IPS DF 19.7 (cell line): ENCODE results near the gene GJA4.

Experiments used
- DNase-seq: peaks from one replicate; pipeline ENCODE4 v3.0.0-alpha.2; 2013; ENCODE audit warnings: low read depth, low spot score

Gene GJA4

GRCh38 chr1:34833711-34834110 lies 40.9 kb downstream of the GJA4 start:
- DNase-seq, result no peak

GRCh38 chr1:34839526-34840305 lies 46.9 kb downstream of the GJA4 start:
- DNase-seq, result no peak

- no peak for DNase-seq
Observed at GRCh38 chr1:34840426-34840825, 47.6 kb downstream of the GJA4 start.

GRCh38 chr1:34842073-34842472 lies 49.3 kb downstream of the GJA4 start:
- no peak for DNase-seq

GRCh38 chr1:34842952-34843371 lies 50.2 kb downstream of the GJA4 start:
- DNase-seq, result no peak

- DNase-seq, result no peak
Observed at GRCh38 chr1:34843392-34844251, 50.8 kb downstream of the GJA4 start.

- DNase-seq, result no peak
Observed at GRCh38 chr1:34844252-34844634, 51.4 kb downstream of the GJA4 start.
